ENCODE results near the gene TNIK. TPM values are rescaled to one million over a fixed set of nuclear protein-coding genes. Genes with fewer than 3 reads are reported as not detected.

TNIK gene
- total and polyA plus RNA-seq, 10 of the 15 experiments (the other 5 are each of a cell fraction or from before 2014, with no cell fraction given) = 13.9 to 74.3 (median 48.2) TPM

DNA sequence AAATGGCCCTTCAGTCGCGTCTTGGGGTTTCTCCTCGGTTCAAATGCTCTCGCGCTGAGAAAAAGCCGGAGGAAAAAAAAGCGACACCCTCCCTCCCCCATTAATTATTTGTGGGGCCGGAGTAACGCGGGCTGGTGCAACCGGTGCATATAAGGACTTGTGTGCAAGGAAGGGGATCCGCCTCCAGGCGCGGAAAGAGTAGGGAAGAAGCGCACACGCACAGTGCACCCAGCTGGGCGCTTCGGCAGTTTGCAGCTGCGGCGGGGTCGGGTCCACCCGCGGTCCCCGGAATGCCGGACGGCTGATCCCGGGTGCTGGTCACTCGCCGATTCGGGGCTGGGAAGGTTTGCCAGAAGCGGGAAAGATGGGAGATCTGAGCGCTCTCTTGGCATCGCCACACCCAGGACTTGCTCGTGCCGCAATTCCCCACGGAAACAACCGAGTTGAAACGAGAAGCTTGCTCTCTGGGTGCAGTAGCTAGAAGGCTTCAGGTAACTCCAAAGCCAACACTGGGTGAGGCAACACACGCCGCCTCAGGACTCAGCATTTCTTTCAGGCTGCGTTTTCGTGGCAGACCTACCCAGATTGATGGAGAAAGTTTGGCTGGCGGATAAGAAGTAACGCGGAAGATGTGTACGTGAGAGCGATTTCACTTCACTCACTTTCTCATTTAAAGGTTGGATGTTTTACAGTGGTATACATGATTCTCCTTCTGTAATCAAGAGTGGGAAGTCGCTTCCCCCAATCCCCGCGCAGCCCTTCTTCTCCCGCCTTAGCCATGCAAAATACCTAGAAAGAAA is 720 bp upstream of the TNIK start (continued):
- TF ChIP-seq, protein P1, sequence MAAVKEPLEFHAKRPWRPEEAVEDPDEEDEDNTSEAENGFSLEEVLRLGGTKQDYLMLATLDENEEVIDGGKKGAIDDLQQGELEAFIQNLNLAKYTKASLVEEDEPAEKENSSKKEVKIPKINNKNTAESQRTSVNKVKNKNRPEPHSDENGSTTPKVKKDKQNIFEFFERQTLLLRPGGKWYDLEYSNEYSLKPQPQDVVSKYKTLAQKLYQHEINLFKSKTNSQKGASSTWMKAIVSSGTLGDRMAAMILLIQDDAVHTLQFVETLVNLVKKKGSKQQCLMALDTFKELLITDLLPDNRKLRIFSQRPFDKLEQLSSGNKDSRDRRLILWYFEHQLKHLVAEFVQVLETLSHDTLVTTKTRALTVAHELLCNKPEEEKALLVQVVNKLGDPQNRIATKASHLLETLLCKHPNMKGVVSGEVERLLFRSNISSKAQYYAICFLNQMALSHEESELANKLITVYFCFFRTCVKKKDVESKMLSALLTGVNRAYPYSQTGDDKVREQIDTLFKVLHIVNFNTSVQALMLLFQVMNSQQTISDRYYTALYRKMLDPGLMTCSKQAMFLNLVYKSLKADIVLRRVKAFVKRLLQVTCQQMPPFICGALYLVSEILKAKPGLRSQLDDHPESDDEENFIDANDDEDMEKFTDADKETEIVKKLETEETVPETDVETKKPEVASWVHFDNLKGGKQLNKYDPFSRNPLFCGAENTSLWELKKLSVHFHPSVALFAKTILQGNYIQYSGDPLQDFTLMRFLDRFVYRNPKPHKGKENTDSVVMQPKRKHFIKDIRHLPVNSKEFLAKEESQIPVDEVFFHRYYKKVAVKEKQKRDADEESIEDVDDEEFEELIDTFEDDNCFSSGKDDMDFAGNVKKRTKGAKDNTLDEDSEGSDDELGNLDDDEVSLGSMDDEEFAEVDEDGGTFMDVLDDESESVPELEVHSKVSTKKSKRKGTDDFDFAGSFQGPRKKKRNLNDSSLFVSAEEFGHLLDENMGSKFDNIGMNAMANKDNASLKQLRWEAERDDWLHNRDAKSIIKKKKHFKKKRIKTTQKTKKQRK (IDR thresholded peaks at IDR 0.05; ENCODE audit: low read depth, low read length) = no peak
- TF ChIP-seq TARDBP (IDR thresholded peaks at IDR 0.05; ENCODE audit: borderline replicate concordance) = 0 out of 2 replicates have a peak, but pooled peaks have one; percentile 66
- 0 out of 2 replicates have a peak, but pooled peaks have one; percentile 11 for TF ChIP-seq ZNF24 (IDR thresholded peaks at IDR 0.05)
- 0 out of 2 replicates have a peak, but pooled peaks have one; percentile 64 for TF ChIP-seq GATAD2B (conservative IDR thresholded peaks at IDR 0.05; ENCODE audit: low read depth)
- TF ChIP-seq, protein P2, sequence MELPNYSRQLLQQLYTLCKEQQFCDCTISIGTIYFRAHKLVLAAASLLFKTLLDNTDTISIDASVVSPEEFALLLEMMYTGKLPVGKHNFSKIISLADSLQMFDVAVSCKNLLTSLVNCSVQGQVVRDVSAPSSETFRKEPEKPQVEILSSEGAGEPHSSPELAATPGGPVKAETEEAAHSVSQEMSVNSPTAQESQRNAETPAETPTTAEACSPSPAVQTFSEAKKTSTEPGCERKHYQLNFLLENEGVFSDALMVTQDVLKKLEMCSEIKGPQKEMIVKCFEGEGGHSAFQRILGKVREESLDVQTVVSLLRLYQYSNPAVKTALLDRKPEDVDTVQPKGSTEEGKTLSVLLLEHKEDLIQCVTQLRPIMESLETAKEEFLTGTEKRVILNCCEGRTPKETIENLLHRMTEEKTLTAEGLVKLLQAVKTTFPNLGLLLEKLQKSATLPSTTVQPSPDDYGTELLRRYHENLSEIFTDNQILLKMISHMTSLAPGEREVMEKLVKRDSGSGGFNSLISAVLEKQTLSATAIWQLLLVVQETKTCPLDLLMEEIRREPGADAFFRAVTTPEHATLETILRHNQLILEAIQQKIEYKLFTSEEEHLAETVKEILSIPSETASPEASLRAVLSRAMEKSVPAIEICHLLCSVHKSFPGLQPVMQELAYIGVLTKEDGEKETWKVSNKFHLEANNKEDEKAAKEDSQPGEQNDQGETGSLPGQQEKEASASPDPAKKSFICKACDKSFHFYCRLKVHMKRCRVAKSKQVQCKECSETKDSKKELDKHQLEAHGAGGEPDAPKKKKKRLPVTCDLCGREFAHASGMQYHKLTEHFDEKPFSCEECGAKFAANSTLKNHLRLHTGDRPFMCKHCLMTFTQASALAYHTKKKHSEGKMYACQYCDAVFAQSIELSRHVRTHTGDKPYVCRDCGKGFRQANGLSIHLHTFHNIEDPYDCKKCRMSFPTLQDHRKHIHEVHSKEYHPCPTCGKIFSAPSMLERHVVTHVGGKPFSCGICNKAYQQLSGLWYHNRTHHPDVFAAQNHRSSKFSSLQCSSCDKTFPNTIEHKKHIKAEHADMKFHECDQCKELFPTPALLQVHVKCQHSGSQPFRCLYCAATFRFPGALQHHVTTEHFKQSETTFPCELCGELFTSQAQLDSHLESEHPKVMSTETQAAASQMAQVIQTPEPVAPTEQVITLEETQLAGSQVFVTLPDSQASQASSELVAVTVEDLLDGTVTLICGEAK (IDR thresholded peaks at IDR 0.05; ENCODE audit: borderline replicate concordance) = 0 out of 2 replicates have a peak, but pooled peaks have one; percentile 26
- TF ChIP-seq, protein P3, sequence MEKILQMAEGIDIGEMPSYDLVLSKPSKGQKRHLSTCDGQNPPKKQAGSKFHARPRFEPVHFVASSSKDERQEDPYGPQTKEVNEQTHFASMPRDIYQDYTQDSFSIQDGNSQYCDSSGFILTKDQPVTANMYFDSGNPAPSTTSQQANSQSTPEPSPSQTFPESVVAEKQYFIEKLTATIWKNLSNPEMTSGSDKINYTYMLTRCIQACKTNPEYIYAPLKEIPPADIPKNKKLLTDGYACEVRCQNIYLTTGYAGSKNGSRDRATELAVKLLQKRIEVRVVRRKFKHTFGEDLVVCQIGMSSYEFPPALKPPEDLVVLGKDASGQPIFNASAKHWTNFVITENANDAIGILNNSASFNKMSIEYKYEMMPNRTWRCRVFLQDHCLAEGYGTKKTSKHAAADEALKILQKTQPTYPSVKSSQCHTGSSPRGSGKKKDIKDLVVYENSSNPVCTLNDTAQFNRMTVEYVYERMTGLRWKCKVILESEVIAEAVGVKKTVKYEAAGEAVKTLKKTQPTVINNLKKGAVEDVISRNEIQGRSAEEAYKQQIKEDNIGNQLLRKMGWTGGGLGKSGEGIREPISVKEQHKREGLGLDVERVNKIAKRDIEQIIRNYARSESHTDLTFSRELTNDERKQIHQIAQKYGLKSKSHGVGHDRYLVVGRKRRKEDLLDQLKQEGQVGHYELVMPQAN (conservative IDR thresholded peaks at IDR 0.05) = no peak; the same call in 1 of the 2 replicates
- no peak for TF ChIP-seq GABPA (IDR thresholded peaks at IDR 0.05; ENCODE audit: low read depth)
- TF ChIP-seq SPI1 (IDR thresholded peaks at IDR 0.05; ENCODE audit: borderline replicate concordance, insufficient read depth, low read depth, low read length) = no peak
- TF ChIP-seq, protein P4, sequence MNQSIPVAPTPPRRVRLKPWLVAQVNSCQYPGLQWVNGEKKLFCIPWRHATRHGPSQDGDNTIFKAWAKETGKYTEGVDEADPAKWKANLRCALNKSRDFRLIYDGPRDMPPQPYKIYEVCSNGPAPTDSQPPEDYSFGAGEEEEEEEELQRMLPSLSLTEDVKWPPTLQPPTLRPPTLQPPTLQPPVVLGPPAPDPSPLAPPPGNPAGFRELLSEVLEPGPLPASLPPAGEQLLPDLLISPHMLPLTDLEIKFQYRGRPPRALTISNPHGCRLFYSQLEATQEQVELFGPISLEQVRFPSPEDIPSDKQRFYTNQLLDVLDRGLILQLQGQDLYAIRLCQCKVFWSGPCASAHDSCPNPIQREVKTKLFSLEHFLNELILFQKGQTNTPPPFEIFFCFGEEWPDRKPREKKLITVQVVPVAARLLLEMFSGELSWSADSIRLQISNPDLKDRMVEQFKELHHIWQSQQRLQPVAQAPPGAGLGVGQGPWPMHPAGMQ (IDR thresholded peaks at IDR 0.05; ENCODE audit: borderline replicate concordance) = no peak
- no peak for TF ChIP-seq MYC (IDR thresholded peaks at IDR 0.05; ENCODE audit: insufficient read depth, insufficient read length, insufficient replicate concordance, low read length, severe bottlenecking)
- TF ChIP-seq, protein P5, sequence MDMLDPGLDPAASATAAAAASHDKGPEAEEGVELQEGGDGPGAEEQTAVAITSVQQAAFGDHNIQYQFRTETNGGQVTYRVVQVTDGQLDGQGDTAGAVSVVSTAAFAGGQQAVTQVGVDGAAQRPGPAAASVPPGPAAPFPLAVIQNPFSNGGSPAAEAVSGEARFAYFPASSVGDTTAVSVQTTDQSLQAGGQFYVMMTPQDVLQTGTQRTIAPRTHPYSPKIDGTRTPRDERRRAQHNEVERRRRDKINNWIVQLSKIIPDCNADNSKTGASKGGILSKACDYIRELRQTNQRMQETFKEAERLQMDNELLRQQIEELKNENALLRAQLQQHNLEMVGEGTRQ (IDR thresholded peaks at IDR 0.05; ENCODE audit: borderline replicate concordance, low read depth, low read length) = no peak
- peak in 1 of 2 experiments; percentile 71; a peak in 2 of 4 replicates for TF ChIP-seq BHLHE40 (IDR thresholded peaks at IDR 0.05; ENCODE audit: borderline replicate concordance in 1 of 2, low read depth in 2 of 2, low read length in 1 of 2)
- TF ChIP-seq SMAD1 (IDR thresholded peaks at IDR 0.05; ENCODE audit: low read depth, partially characterized antibody) = no peak

Data from GM12878 (cell line).